HT-29 (cell line): Measurements from ENCODE around the gene CDH12. TPM values are rescaled to one million over a fixed set of nuclear protein-coding genes. Genes with fewer than 3 reads are reported as not detected.
"Not testable (repeated sequence)": the region's sequence is repeated elsewhere in the genome, so short reads cannot be mapped to it uniquely, and the experiment has no call there.

ENCODE experiments used
- DNase-seq: peaks from one replicate; pipeline ENCODE4 v3.0.0-alpha.2; 2015; ENCODE audit warnings: low spot score
- total RNA-seq: library from RNA; depleted of rRNA; stranded (reverse); fragments of >200 nt; shearing (Covaris generic); gene quantifications from 2 replicates; pipeline ENCODE4 v1.2.3, GENCODE V29; 2014; rRNA removed

Gene CDH12
- not detected in 2 replicates for total RNA-seq

DNA sequence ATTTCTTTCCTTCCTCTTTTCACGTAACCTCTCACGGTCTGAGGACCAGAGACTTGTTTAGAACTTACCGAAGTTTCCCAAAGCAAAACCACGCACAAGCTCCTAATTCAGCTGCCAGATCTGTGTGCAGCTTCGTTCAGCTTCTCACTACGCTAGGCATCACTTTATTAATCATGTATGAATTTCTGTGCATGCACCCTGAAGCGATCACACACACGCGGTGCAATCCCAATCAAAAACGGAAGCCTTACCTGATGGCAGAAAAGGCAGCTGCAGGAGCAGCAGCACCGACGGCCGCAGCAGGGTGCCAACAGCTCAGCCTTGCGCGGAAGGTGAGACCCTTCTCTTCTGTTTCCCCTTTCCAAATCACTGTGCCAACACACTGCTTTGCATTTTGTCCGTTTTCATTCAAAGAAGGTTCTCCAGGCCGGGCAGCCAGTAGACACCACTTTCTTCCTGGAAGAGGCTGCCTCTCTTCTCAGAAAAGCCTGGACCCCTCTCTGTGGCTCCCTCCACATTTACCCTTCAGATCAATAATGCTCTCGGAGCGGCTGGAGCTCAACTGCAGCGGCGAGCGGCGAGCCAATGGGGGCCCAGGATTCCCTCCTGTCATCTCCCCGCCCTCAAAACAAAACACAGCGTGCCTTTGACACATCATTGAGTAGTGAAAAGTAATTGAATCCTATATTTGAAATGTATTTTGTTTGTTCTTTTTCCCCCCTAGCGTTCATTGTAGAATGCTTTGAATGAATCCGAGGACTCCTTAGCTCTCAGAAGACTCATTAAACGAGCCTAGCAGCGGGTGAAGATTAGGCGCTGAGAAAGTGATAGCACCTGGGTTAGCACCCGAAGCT lies at the start of gene CDH12:
Gene CDH12, minus strand, starts transcription at position 538 of the 854 bp plus-strand sequence.
- no peak for DNase-seq

DNA sequence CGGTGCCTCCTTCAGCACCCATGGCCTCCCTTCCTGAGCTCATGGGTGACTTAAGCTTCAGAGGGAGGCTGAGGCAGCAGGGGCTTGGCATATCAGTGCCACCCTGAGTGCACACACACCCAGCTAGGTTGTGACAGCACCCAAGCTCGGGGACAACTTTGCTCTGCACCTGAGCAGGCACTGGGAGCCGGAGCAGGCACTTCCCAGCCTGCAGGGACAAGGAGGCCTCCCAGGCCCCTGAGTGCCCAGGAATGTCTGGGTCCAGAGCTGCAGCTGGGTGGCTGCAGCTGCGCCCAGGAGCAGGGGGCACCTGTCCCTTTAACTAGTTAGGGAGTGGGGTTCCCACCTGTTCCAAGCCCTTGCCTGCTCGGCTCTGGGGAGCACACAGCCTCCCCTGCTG lies 48.7 kb upstream of the CDH12 start:
- DNase-seq: no peak

DNA sequence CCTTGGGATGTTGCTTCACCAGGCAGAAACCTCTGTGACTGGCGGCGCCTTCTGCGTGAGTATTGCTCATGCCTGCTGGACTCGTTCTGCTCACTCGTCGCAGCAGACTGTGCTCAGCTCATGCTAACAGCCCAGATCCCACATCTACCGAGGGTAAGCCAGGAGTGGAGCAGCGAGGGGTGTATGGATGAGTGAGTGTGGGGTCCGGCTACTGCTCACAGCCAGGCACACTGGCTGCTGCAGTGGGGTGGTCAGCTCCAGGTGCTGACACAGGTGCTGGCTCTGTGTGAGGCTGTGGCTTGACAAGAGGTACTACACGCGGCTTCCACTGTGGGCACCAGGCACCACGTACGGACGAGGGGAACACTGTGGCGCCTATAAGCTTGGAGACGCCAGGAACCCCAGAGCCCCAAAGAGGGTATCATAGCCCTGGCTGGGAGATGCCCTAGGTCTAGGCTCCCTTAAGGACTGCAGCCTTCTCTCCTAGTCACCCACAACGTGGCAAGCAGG lies 47.7 kb upstream of the CDH12 start:
- DNase-seq: no peak

DNA sequence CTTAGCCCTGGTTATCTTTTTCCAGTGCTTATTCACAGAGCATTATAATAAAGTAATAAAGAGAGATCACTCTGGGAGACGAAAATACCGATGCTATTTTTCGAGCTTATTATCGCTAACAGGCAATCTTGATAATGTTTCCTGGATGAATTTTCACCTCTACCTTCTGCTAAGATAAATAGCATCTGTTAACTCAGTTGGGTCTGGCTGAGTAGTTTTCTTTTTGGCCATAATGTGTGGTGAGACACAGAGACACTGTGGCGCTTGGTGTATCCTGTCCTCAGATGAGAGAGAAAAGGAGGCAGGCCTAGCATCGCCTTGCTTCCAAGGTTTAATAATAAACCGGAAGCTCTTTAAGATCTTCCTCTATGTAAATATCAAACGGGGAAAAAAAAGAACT lies 46.2 kb upstream of the CDH12 start:
- DNase-seq: no peak

DNA sequence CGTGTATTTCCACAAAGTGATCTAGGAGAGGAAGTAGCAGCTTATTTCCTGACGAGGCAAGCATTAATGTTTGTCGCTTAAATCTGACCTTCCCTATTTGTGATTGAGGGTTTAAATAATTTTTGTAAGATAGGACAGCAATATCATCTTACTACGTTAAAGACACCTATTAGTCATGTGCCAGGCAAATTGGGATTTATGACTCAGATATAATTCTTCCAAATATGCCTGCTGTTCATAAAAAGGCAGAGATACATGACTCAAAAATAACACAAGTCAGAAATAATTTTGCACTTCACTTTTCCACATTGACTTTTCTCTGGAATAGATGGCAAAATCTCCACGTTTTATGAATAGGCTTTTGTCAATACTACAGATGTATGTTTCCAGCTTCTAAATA lies 43.0 kb upstream of the CDH12 start:
- DNase-seq: no peak

DNA sequence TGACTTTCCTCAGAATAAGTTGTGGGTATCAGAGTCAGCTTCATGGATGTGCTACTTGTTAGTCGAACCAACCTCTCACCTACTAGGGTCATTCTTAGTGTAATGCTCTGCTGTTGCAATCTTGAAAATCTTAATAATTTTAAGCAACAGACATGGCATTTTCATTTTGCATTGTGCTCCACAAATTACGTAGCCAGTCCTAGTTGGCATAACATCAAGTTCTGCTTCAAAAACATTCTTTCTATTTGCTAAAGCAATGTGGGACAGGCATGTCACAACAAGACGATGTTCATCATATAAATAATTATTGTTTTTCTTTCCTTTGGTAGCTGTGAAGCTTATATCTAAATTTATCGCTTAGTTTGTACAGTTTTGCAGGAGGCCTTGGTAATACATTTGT lies 39.3 kb upstream of the CDH12 start:
- DNase-seq: no peak

DNA sequence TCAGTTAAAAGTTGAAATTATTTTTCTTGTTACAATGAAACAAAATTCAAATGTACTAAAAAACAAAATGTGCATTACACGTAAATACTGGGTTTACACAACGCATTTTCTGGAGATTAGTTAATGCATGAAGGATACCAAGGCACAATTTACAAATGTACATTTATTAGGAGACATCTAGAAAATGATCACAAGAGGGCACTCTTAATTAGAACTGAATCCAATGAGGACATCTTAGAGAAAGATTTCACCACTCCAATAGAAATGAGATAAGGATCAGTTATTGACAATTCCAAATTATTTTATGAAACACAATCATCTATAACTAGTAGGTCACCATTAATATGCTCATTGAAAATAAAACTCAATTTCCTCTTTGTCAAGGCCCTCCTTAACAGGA lies 36.6 kb upstream of the CDH12 start:
- DNase-seq: peak; percentile 42

DNA sequence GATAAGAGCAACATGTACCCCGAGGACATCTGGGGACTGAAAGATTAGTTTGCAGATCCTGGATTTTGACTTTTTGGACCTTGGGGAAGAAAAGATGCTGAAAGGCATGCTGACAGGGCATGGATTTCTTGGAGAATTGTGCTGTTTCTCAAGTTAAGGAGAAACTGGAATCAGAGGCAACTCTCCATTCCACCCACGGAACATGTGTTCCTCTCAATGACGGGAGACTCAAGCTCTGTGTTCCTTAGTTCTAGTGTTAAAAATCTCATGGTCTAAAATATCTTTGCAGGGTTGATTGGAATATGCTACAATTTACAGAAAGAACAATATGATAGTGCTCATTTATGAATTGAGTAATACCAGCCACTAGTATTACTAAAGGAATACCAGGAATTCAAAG lies 34.4 kb upstream of the CDH12 start:
- no peak for DNase-seq

DNA sequence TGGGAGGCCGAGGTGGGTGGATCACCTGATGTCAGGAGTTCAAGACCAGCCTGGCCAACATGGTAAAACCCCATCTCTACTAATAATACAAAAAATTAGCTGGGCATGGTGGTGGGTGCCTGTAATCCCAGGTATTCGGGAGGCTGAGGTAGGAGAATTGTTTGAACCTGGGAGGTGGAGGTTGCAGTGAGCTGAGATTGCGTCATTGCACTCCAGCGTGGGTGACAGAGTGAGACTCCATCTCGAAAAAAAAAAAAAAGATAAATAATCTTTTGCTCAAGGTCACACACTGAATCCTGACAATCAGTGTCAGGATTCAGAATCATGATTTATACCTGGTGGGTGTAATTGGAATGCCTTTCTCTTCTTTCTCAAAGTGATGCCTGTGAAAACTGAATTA lies 5.8 kb upstream of the CDH12 start:
- not testable (repeated sequence) for DNase-seq

DNA sequence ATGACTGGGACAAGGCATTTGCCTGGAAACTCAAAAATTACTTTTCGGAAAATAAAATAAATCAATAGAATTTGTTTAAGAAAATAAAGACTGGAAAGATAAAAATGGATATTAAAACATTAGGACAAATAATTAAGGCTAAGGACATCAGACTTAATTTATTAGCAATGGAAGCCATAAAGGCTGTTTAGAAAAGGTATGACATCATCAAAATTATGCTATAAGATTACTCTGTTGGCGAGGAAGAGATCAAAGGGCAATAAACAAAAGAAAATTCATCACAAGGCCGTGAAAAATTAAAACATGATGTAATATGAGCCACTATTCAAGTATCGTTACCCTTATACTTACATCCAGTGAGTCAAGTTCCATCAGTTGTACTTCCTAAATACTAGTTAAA lies 2.7 kb upstream of the CDH12 start:
- DNase-seq: no peak

DNA sequence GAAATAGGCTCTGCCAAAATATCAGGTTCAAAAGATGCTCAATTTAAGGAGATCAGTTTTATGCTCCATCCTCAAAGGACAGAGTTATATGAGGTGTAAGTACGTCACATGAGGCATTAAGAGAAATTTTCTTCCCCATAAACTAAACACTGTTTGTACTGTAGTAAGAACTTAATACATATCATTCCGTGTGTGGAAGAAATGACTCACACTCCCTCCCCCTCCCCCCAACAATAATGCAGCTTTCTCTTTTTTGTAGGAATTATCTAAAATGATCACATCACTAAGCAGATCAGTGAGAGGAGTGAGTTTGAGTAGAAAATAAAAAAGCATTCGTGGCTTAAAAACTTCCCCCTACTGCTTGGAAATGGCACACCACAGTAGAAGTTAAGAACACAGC lies 2.2 kb downstream of the CDH12 start:
- no peak for DNase-seq

DNA sequence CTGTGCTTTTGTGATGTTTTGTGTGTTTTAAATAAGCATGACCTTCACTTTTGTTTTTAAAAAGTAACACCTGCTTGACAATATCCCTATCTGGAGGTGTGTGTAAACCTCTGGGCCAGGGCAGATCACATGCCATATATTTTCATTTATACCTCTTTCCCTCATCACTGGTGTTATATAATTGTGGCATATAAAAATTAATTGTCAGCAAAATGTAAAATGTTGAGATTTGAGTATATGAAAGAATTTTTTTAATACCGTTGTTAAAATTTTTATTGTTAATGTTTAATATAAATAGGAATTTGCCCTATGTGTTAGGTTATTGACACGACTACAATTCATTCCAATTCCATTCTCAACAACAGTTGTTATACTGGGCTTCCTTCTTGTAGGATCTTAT lies 6.5 kb downstream of the CDH12 start:
- no peak for DNase-seq

DNA sequence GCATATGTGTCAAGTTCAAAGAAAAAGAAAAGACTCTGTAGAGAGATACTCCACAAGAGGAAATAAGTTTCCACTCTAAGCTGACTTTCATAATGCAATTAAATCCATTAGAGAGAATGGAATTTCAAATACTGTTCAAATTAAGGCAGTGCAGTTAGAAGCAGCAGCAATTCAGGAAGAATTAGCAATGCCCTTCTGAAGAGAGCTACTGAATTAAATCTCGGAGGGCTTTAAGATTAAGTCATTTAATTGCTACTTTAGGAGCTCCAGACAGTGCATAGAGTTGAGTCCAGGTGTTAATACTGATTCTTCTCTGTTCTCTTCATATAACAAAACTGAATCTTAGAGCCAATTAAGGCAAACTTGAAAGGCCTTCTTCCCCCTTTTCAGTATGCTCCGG lies 8.5 kb downstream of the CDH12 start:
- DNase-seq: no peak

DNA sequence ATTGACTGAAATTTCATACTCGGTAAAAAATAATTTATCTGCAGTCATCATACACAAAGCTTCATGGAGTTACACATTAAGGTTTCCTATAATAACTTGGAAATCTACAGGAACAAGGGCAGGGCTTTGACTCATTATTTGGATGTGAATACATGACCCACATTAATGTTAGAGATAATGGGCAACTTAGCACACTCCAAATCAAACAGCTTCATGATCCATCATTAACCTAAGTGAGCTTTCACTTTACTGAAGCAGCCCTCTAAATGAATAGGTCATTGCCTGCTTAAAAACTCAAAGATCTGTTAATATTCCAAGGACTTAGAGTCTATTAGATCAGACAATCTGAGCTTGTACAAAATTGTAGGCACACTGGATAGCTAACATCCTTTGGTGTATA lies 9.0 kb downstream of the CDH12 start:
- no peak for DNase-seq

DNA sequence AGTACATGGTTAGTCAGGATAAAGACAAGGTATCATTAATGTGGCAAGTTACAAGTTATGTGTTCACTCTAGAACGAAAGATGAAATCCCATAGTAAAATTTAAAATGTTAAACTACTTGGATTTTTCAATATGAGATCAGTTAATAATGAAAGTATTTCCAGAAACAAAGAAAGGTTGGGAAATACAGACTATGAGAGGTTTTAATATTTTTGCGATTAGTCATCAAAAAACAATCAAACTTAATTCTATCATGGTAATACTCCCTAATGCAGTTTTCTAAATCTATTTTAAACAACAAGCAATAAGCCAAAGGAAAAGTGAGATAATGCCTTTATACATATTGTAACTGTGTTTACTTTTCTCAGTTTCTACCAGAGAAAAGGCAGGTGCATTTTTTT lies 10.6 kb downstream of the CDH12 start:
- DNase-seq: no peak

DNA sequence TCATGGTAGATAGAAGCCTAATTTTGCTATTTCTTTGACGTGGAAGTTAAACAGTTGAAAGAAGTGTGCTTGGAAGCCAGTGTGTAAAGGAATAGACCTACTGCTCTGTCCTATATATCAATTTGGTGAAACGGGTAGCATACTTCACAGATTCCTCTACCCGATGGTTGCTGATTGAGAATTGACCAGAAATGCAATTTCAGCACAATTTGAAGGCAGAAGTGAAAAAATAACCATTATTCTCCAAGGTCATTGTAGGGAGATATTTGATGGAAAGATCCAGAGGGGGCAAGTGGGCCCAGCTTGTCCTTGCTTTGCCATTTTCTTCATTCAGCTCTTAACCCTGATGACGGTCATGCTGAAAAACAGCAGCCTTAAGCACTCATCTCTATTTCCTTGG lies 15.3 kb downstream of the CDH12 start:
- no peak for DNase-seq

DNA sequence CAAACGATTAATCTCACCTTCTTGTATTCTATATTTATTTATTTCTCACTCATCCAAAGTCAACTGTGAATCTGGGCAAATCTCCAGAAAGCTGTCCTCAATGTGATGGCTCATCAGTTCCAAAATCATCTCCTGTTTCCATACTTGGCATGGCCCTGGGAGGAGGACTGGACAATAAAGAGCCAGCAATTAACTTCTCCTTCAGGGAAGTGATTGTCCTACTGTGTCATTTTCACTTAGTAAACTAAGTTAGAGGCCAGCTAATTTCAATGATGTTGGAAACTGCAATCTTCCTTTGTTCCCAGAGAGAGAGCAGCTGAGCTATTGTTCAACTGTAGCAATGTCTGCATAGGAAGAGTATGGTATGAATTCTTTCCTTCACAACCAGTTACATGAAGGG lies 17.5 kb downstream of the CDH12 start:
- DNase-seq: no peak

DNA sequence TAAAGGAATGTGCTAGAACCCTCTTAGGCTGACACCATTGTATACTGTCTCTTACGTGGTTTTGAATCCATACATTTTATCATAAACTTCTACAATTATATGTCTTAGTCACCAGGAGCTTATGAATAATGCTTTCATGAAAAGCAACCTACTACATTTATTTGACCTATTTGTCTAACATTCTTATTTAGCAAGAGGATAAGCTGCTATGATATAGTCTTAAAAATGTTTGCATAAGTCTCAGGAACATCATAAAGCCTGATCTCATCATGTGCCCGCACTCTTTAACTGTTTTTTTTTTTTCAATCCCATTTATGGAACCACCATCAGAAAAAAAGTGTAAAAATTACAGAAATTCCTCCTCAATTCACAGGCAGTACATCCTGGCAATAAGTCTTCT lies 59.7 kb downstream of the CDH12 start:
- DNase-seq: no peak

DNA sequence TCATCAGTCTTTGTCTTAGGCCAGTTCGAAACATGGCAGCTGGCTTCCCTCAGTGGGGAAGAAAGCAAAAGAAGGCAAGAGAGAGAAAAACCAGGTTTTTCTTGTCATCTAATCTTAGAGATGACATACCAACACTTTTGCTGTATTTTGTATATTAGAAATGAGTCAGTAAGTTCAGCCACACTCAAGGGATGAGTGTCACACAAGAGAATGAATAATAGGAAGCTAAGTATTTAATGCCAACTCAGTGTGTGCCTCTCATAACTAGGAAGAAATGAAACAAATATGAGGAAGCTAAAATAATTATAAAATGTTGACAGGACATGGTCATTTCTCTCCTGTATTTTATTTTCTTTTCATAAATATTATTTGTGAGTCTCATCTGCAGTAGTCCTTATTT lies 65.3 kb downstream of the CDH12 start:
- no peak for DNase-seq

DNA sequence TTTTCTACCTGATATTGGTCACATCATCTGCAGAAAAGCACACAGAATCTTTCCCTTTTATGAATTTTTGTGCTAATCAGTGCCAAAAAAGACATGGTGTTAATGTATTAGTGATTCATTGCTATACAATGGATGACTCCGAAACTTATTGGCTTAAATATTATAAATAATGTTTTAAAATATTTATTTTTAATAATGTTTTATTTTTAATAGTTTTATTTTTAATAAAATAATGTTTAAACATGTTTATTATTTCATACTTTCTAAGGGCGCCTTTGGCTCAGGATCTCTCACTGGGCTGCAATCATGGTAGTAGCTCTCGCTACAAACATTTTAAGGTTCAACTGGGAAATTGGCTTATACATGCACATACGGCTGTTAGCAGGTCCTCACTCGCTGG lies 65.7 kb downstream of the CDH12 start:
- no peak for DNase-seq

DNA sequence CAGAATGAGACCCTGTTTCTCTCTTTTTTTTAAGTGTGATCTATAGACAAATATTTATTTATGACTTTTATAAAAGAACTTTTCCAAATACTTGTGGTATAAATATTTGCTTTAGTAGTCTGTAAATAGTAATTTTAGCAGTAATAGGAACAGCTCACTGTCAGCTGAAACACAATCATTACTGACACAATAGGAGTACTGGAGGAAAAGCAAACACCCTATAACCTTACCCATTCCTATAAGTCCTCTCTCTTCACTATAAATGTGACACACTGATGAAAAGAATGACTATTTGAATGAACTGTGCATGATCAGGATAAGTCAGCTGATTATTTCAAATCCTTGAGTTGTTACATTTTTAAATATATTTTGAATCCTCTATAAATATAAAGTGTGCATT lies 72.4 kb downstream of the CDH12 start:
- no peak for DNase-seq

DNA sequence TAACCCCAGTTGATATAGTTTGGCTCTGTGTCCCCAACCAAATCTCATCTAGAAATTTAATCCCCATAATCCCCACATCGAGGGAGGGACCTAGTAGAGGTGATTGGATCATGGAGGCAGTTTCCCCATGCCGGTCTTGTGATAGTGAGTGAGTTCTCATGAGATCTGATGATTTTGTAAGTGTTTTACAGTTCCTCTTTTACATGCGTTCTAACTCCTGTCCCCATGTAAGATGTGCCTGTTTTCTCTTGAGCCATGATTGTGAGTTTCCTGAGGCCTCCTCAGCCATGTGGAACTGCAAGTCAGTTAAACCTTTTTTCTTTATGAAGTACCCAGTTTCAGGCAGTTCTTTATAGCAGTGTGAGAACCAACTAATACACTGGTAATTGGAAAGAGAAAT lies 73.6 kb downstream of the CDH12 start:
- DNase-seq: no peak

DNA sequence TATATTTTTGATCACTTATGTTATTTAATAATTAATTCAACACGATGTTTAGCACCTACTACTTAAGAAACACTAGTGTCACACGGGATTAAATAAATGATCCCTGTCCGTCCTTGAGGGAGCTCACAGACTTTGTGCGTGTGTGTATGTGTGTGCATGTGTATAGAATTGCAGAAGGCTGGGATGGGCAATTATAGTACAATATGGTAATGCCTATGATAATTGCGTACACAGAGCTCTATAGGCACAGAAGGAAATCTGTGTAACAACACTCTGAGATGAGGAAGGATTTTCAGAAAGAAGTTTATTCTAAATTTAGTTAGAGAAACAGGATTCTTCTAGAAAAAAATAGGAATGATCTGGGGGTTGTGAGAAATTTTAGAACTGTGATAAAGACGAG lies 76.9 kb downstream of the CDH12 start:
- DNase-seq: no peak

DNA sequence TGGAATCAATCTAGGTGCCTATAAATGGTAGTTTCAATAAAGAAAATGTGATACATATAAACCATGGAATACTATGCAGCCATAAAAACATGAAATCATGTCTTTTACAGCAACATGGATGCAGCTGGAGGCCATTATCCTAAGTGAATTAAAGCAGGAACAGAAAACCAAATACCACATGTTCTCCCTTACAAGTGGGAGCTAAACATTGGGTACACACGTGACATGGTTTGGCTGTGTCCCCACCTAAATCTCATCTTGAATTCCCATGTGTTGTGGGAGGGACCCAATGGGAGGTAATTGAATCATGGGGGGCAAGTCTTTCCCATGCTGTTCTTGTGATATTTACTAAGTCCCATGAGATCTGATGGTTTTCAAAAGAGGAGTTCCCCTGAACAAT lies 78.9 kb downstream of the CDH12 start:
- not testable (repeated sequence) for DNase-seq
